Stimulated activated naive B cell treated with anti-CD40 and anti-IgM and Interleukin-4, amounts not matched to agents 10 μg/mL and 1 μg/mL and 100 μg/mL, for 72 hours (primary cell): ENCODE results near the gene GARIN5B.

Experiments
- ATAC-seq, 2 donors: fragments of 150-1000 bp; cut with Tn5 transposase; replicated peaks; 2 replicates each; pipeline ENCODE4 v1.10.0; 2021; ENCODE audit warnings: moderate library complexity in 1 of 2
- DNase-seq: peaks from one replicate; pipeline ENCODE4 v3.0.0; 2021
- H3K27ac Mint-ChIP-seq: one replicate; pipeline ENCODE4 v1.8.0; 2022; ENCODE audit warnings: mild to moderate bottlenecking, mixed read lengths
- H3K27me3 Mint-ChIP-seq, 2 donors: one replicate each; pipeline ENCODE4 v1.8.0; 2022; ENCODE audit warnings: mixed read lengths in 2 of 2
- H3K36me3 Mint-ChIP-seq, 2 donors: one replicate each; pipeline ENCODE4 v1.8.0; 2022; ENCODE audit warnings: mixed read lengths in 2 of 2, mild to moderate bottlenecking in 1 of 2
- H3K4me1 Mint-ChIP-seq, 2 donors: one replicate each; pipeline ENCODE4 v1.8.0; 2022; ENCODE audit warnings: mixed read lengths in 2 of 2, mild to moderate bottlenecking in 1 of 2
- H3K4me3 Mint-ChIP-seq, 2 donors: one replicate each; pipeline ENCODE4 v1.8.0; 2022; ENCODE audit warnings: mild to moderate bottlenecking in 2 of 2, mixed read lengths in 2 of 2, moderate library complexity in 1 of 2
- H3K9me3 Mint-ChIP-seq, 2 donors: one replicate each; pipeline ENCODE4 v1.8.0; 2022; ENCODE audit warnings: mixed read lengths in 2 of 2, mild to moderate bottlenecking in 1 of 2

GARIN5B gene

DNA sequence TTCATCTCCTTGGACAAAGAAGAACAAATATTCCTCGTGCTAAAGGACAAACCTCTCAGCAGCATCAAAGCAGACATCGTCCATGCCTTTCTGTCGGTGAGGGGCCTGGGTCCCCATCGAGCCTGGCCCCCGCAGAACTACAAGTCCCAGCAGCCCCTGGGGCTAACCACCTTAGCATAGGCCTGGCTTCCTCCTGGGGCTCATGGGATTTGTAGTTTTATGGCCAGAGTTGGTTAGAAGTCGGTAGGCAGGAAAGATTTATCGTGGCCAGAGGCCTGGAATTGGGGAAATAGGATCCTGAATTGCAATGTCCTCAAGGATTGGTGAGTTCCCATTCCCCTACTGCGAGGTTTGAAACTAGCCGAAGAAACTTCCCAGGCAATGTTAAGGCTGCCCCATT, 57.6 kb downstream of the GARIN5B start:
- H3K27ac Mint-ChIP-seq = no peak overlapping the region
- H3K36me3 Mint-ChIP-seq = peaks cover 3 to 5% of the 10 kb centered on the region in 2 donors
- no peaks in the 10 kb centered on the region for H3K27me3 Mint-ChIP-seq
- H3K9me3 Mint-ChIP-seq = peaks cover 0 to 2% of the 10 kb centered on the region in 2 donors
- peak; percentile 61 to 66 for ATAC-seq
- DNase-seq = no peak
- H3K4me1 Mint-ChIP-seq = peaks cover 3 to 13% of the 10 kb centered on the region in 2 donors
- H3K4me3 Mint-ChIP-seq = no peak overlapping the region

DNA sequence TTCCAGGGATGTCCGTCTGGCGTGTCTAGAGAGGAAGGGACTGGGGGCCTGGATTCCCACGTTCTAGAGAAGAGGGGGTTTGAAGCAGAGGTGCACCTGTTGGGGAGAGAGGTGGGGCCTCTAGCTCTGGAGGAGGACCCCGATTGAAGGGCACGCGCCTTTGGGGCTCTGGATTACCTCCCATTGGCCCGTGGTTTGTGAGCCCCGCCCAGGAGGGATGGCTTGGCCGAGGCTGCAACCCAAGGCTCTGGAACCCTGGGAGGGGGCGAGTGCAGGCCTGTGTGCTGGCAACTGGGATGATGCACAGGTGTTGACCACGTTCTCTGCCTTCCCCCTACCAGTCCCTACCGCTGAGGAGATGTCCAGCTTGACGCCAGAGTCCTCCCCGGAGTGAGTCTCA, 58.1 kb downstream of the GARIN5B start:
- H3K9me3 Mint-ChIP-seq = peaks cover 0 to 2% of the 10 kb centered on the region in 2 donors
- no peak overlapping the region for H3K27ac Mint-ChIP-seq
- no peak for DNase-seq
- ATAC-seq = no peak
- H3K4me3 Mint-ChIP-seq = no peak overlapping the region
- H3K36me3 Mint-ChIP-seq = peaks cover 0 to 3% of the 10 kb centered on the region in 2 donors
- H3K27me3 Mint-ChIP-seq = peaks cover under 1 to 2% of the 10 kb centered on the region in 2 donors
- H3K4me1 Mint-ChIP-seq = peaks cover 3 to 13% of the 10 kb centered on the region in 2 donors
